A673 (cell line): ENCODE results near the gene FCN1.
"Not testable (repeated sequence)": the region's sequence is repeated elsewhere in the genome, so short reads cannot be mapped to it uniquely, and the experiment has no call there.

Source experiments
- CTCF ChIP-seq: fragments of 300-800, 200-600 bp; sonication (generic); conservative IDR thresholded peaks from 2 replicates; pipeline ENCODE4 v1.5.1; 2017; ENCODE audit warnings: low read depth, mild to moderate bottlenecking, antibody characterized with exemption, low read length, moderate library complexity, mixed read lengths
- EZH2 ChIP-seq: fragments of 200-600 bp; sonication (generic); IDR thresholded peaks from 2 replicates; pipeline ENCODE4 v1.6.1; 2017; ENCODE audit warnings: borderline replicate concordance, low read depth, mild to moderate bottlenecking, mixed read lengths, antibody characterized with exemption, low read length; ENCODE audit not compliant: poor library complexity, severe bottlenecking

DNA sequence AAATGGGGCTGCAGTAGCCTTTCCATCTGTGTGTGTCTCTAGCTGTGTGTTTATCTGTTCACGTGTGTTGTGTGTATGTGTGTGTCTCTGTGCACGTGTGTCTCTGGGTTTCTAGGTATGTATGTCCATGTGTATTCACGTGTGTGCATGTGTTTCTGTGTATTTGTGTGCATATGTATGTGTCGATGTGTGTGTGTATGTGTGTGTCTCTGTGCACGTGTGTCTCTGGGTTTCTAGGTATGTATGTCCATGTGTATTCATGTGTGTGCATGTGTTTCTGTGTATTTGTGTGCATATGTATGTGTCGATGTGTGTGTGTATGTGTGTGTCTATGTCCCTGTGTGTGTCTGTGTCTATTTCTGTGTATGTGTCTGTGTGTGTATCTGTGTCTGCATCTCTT is 38.7 kb upstream of the FCN1 start:
- not testable (repeated sequence) for TF ChIP-seq CTCF, EZH2
